Gastrocnemius medialis (tissue), 4 donors: Measurements from ENCODE around the gene C9orf72.
A peak's percentile ranks its signal among the peaks of the same experiment; 100 is the strongest.

Experiments used
- CTCF ChIP-seq, 5 experiments: fragments of 450-650 bp in 3 of 5; fragments of 200-600 bp in 2 of 5; sonication (generic) in 2 of 5; IDR thresholded peaks in 4 of 5; conservative IDR thresholded peaks in 1 of 5; 1 replicate in 4 of 5; 2 replicates in 1 of 5; pipeline ENCODE4 v1.5.1; 2016 to 2019; ENCODE audit warnings: antibody characterized with exemption in 5 of 5, mild to moderate bottlenecking in 3 of 5, moderate library complexity in 3 of 5
- POLR2A ChIP-seq, 2 donors: fragments of 450-650 bp; IDR thresholded peaks; one replicate each; pipeline ENCODE4 v1.6.1; 2017; ENCODE audit warnings: antibody characterized with exemption in 2 of 2, mild to moderate bottlenecking in 2 of 2, moderate library complexity in 2 of 2

- TF ChIP-seq CTCF (IDR thresholded peaks at IDR 0.05 in 4 of 5, conservative IDR thresholded peaks at IDR 0.05 in 1 of 5) (peak in 1 of 5 experiments; percentile 28), POLR2A (IDR thresholded peaks at IDR 0.05) (no peak)
These were observed 44.4 kb downstream of the C9orf72 start for GRCh38 chr9:27528886-27529315.
